ENCODE measurements around the gene POMT2. TPM values are rescaled to one million over a fixed set of nuclear protein-coding genes. Genes with fewer than 3 reads are reported as not detected.
"Not testable (repeated sequence)": the region's sequence is repeated elsewhere in the genome, so short reads cannot be mapped to it uniquely, and the experiment has no call there.

The POMT2 gene
- polyA plus RNA-seq, 1 of the 3 experiments (the other 2 are of a cell fraction), result 19.9 TPM

DNA sequence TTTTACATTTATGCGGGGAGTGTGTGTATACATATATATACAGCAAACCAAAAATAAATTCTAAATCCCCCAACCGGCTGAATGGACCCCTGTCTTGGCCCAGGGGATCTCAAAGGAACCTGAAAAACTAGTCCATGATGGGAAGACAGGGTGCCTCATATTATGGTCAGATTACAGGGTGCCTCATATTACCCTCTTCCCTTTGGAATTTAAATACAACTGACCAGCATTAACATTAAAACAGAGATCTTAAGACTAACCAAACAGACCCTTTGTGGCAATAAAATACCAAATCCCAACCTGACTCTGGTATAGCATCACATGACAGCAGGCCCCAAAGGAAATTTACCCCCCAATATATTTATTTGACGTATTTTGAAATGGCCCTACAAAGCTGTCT, 17.2 kb upstream of the POMT2 start:
- DNase-seq, result no peak
- Histone ChIP-seq H3K79me2 (ENCODE audit: insufficient read depth) (no peaks in the 10 kb centered on the region), H3F3A (replicated peaks; ENCODE audit: insufficient read depth) (no peaks in the 10 kb centered on the region), H4K20me1 (ENCODE audit: insufficient read depth) (no peaks in the 10 kb centered on the region), H2AFZ (ENCODE audit: low read depth) (no peak overlapping the region), H3K27me3 (ENCODE audit: insufficient read depth) (no peaks in the 10 kb centered on the region), H3K36me3 (replicated peaks in 1 of 2; ENCODE audit: control insufficient read depth in 1 of 2, insufficient read depth in 2 of 2, low read length in 1 of 2) (peaks cover 0 to 36% of the 10 kb centered on the region in 2 experiments), H3K9ac (no peak overlapping the region), H3K4me1 (ENCODE audit: control insufficient read depth in 1 of 2, insufficient read depth in 2 of 2, low read depth in 1 of 2, low read length in 1 of 2) (0 out of 4 replicates have a peak, but pooled peaks cover 0 to 3% of the 10 kb centered on the region in 2 experiments), H3K9me3 (no peaks in the 10 kb centered on the region), H3K9me2 (no peaks in the 10 kb centered on the region), H3K4me2 (no peak overlapping the region), H3K4me3 (ENCODE audit: low read depth in 2 of 2, low read length in 1 of 2) (no peak overlapping the region), H3K27ac (ENCODE audit: low read depth in 2 of 2, low read length in 1 of 2) (no peak overlapping the region)
- WGBS (ENCODE audit: low lambda C conversion rate), result 93% methylated on average over 3 of the region's 3 CpGs
- no peak for TF ChIP-seq RAD21 (IDR thresholded peaks at IDR 0.05; ENCODE audit: low read length)
- TF ChIP-seq RFX5 (IDR thresholded peaks at IDR 0.05; ENCODE audit: low read length), result no peak
- no peak for TF ChIP-seq TAF1 (IDR thresholded peaks at IDR 0.05; ENCODE audit: borderline replicate concordance, low read depth, low read length)
- no peak for TF ChIP-seq EP300 (IDR thresholded peaks at IDR 0.05; ENCODE audit: borderline replicate concordance in 1 of 2, low read depth in 1 of 2, low read length in 1 of 2)
- no peak for TF ChIP-seq FOSL2 (IDR thresholded peaks at IDR 0.05; ENCODE audit: borderline replicate concordance, low read depth)
- TF ChIP-seq, protein P1, sequence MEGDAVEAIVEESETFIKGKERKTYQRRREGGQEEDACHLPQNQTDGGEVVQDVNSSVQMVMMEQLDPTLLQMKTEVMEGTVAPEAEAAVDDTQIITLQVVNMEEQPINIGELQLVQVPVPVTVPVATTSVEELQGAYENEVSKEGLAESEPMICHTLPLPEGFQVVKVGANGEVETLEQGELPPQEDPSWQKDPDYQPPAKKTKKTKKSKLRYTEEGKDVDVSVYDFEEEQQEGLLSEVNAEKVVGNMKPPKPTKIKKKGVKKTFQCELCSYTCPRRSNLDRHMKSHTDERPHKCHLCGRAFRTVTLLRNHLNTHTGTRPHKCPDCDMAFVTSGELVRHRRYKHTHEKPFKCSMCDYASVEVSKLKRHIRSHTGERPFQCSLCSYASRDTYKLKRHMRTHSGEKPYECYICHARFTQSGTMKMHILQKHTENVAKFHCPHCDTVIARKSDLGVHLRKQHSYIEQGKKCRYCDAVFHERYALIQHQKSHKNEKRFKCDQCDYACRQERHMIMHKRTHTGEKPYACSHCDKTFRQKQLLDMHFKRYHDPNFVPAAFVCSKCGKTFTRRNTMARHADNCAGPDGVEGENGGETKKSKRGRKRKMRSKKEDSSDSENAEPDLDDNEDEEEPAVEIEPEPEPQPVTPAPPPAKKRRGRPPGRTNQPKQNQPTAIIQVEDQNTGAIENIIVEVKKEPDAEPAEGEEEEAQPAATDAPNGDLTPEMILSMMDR (IDR thresholded peaks at IDR 0.05), result no peak
- TF ChIP-seq FOXJ3 (CRISPR knock-in tag; IDR thresholded peaks at IDR 0.05), result no peak
- no peak for TF ChIP-seq TCF12 (IDR thresholded peaks at IDR 0.05)
- no peak for TF ChIP-seq FOXM1 (IDR thresholded peaks at IDR 0.05; ENCODE audit: low read depth)
- POLR2A ChIA-PET, result no interaction called here
- CTCF ChIA-PET, result interaction anchor here (1.1 kb wide), 1 partner anchor 22 kb away, joined by 3 read pairs; no protein-coding TSS in a partner anchor

DNA sequence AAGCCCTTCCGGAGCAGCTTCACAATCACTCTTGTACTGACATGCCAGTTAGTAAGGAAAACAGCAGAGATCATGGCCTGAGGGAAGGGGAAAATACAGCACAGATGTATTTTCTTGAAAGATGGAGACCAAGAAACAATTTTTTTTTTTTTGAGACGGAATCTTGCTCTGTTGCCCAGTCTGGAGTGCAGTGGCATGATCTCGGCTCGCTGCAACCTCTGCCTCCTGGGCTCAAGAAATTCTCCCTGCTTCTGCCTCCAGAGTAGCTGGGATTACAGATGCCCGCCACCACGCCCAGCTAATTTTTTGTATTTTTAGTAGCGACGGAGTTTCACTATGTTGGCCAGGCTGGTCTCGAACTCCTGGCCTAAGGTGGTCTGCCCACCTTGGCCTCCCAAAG, 16.6 kb upstream of the POMT2 start:
- H3K4me1 ChIP-seq (ENCODE audit: control insufficient read depth in 1 of 2, insufficient read depth in 2 of 2, low read depth in 1 of 2, low read length in 1 of 2); H3K27ac ChIP-seq (ENCODE audit: low read depth in 2 of 2, low read length in 1 of 2); H3K4me3 ChIP-seq (ENCODE audit: low read depth in 2 of 2, low read length in 1 of 2); DNase-seq; H3K79me2 ChIP-seq (ENCODE audit: insufficient read depth); H3F3A ChIP-seq (replicated peaks; ENCODE audit: insufficient read depth); POLR2A ChIA-PET; H3K4me2 ChIP-seq; H3K9me2 ChIP-seq; H3K9ac ChIP-seq; H3K9me3 ChIP-seq; H3K27me3 ChIP-seq (ENCODE audit: insufficient read depth); H4K20me1 ChIP-seq (ENCODE audit: insufficient read depth); CTCF ChIA-PET; H2AFZ ChIP-seq (ENCODE audit: low read depth): not testable (repeated sequence)
- WGBS (ENCODE audit: low lambda C conversion rate), result 98% methylated on average over 9 of the region's 9 CpGs
- H3K36me3 ChIP-seq (replicated peaks in 1 of 2; ENCODE audit: control insufficient read depth in 1 of 2, insufficient read depth in 2 of 2, low read length in 1 of 2), result peaks cover 0 to 30% of the 10 kb centered on the region in 2 experiments

DNA sequence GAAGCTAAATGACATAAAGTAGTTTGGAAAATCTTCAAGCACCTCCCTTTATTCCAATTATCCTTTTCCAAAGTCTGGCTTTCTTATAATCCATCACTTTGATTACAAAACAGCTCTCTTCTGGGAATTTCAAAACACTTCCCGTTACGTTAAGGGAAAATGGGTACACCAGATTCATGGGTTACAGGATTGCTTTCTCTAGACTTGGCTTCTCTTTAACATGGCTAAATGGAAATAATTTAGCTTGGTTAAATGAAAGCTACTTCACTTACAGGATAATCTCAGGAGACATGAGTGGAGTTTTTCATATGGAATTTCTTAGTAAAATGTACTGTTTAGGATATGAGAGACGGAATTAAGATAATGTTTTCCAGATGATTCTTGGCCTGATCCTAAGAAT, 14.9 kb upstream of the POMT2 start:
- Histone ChIP-seq H3K9me2 (no peaks in the 10 kb centered on the region), H3K9me3 (no peaks in the 10 kb centered on the region), H4K20me1 (ENCODE audit: insufficient read depth) (no peaks in the 10 kb centered on the region), H3K36me3 (replicated peaks in 1 of 2; ENCODE audit: control insufficient read depth in 1 of 2, insufficient read depth in 2 of 2, low read length in 1 of 2) (peaks cover 0 to 17% of the 10 kb centered on the region in 2 experiments), H3K4me2 (no peak overlapping the region), H3F3A (replicated peaks; ENCODE audit: insufficient read depth) (no peaks in the 10 kb centered on the region), H2AFZ (ENCODE audit: low read depth) (no peak overlapping the region), H3K79me2 (ENCODE audit: insufficient read depth) (no peaks in the 10 kb centered on the region), H3K27ac (ENCODE audit: low read depth in 2 of 2, low read length in 1 of 2) (no peak overlapping the region), H3K4me3 (ENCODE audit: low read depth in 2 of 2, low read length in 1 of 2) (no peak overlapping the region), H3K9ac (no peak overlapping the region), H3K4me1 (ENCODE audit: control insufficient read depth in 1 of 2, insufficient read depth in 2 of 2, low read depth in 1 of 2, low read length in 1 of 2) (no peaks in the 10 kb centered on the region), H3K27me3 (ENCODE audit: insufficient read depth) (no peaks in the 10 kb centered on the region)
- TF ChIP-seq RXRA (IDR thresholded peaks at IDR 0.05; ENCODE audit: borderline replicate concordance, low read depth), result no peak
- TF ChIP-seq ELF1 (IDR thresholded peaks at IDR 0.05), result no peak
- TF ChIP-seq TCF12 (IDR thresholded peaks at IDR 0.05), result no peak
- TF ChIP-seq FOXM1 (IDR thresholded peaks at IDR 0.05; ENCODE audit: low read depth), result no peak
- TF ChIP-seq, protein P2, sequence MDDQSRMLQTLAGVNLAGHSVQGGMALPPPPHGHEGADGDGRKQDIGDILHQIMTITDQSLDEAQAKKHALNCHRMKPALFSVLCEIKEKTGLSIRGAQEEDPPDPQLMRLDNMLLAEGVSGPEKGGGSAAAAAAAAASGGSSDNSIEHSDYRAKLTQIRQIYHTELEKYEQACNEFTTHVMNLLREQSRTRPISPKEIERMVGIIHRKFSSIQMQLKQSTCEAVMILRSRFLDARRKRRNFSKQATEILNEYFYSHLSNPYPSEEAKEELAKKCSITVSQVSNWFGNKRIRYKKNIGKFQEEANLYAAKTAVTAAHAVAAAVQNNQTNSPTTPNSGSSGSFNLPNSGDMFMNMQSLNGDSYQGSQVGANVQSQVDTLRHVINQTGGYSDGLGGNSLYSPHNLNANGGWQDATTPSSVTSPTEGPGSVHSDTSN (IDR thresholded peaks at IDR 0.05), result no peak
- no peak for TF ChIP-seq RFX5 (IDR thresholded peaks at IDR 0.05; ENCODE audit: low read length)
- TF ChIP-seq MXI1 (IDR thresholded peaks at IDR 0.05; ENCODE audit: low read depth, low read length), result no peak
- TF ChIP-seq EZH2phosphoT487 (IDR thresholded peaks at IDR 0.05; ENCODE audit: borderline replicate concordance, low read depth), result no peak
- no peak for TF ChIP-seq YY1 (IDR thresholded peaks at IDR 0.05; ENCODE audit: low read depth)
- CTCF ChIA-PET, result interaction anchor here (1.1 kb wide), 1 partner anchor 20 kb away, joined by 3 read pairs; no protein-coding TSS in a partner anchor
- no peak for DNase-seq
- 98% methylated on average over 3 of the region's 3 CpGs for WGBS (ENCODE audit: low lambda C conversion rate)
- POLR2A ChIA-PET, result no interaction called here

Data from SK-N-SH (cell line).